H1 (cell line): ENCODE results near the gene TEN1.

Experiments used
- BCL11A ChIP-seq, 2 experiments: IDR thresholded peaks; one replicate each; pipeline ENCODE4 v1.6.1; 2011; ENCODE audit warnings: low read depth in 2 of 2, low read length in 2 of 2, mild to moderate bottlenecking in 2 of 2
- BRCA1 ChIP-seq: IDR thresholded peaks from 2 replicates; pipeline ENCODE4 v1.6.1; 2012; ENCODE audit warnings: low read depth, low read length, improper control_type of control experiment
- CTCF ChIP-seq, 3 experiments: IDR thresholded peaks; 1 replicate in 2 of 3; 2 replicates in 1 of 3; pipeline versions ENCODE4 v1.5.1 to v1.6.1; 2011; ENCODE audit warnings: low read length in 3 of 3, mild to moderate bottlenecking in 3 of 3, inconsistent platforms in 2 of 3, low read depth in 1 of 3, moderate library complexity in 1 of 3; ENCODE audit not compliant: insufficient read depth in 1 of 3; ENCODE audit errors: control extremely low read depth in 1 of 3
- POLR2AphosphoS5 ChIP-seq: IDR thresholded peaks from 2 replicates; pipeline ENCODE4 v1.6.1; 2011; ENCODE audit warnings: low read depth, low read length
- RNF2 ChIP-seq: fragments of 200-900, 300-1000 bp; sonication (generic); IDR thresholded peaks from 2 replicates; pipeline ENCODE4 v1.7.1; 2016; ENCODE audit warnings: borderline replicate concordance, low read depth, mild to moderate bottlenecking, antibody characterized with exemption, low read length; ENCODE audit not compliant: poor library complexity, severe bottlenecking; ENCODE audit errors: missing control alignments
- SIX5 ChIP-seq: IDR thresholded peaks from 2 replicates; pipeline ENCODE4 v1.6.1; 2011; ENCODE audit warnings: mild to moderate bottlenecking, low read depth, low read length
- TF ChIP-seq, protein P1 (sequence below): IDR thresholded peaks from 2 replicates; pipeline ENCODE4 v1.6.1; 2011; ENCODE audit warnings: low read length, improper control_type of control experiment

DNA sequence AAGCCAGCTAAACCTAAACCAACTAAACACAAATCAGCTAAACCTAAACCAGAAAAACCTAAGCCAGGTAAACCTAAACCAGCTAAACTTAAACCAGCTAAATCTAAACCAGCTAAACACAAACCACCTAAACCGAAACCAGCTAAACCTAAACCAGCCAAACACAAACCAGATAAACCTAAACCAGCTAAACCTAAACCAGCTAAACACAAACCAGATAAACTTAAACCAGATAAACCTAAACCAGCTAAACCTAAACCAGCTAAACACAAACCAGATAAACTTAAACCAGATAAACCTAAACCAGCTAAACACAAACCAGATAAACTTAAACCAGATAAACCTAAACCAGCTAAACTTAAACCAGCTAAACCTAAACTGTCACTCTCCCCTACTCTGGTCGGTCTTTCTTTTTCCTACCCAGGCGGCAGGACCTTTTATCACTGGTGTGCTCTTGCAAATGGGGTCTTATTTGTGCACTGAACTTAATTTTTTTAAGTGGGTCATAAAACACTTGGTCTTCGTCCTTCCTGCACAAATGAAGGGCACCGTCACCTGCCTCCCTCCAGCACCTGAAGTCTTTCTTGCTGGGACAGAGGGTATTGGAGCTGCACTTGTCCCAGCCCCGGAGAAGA is 40.9 kb downstream of the TEN1 start:
- no peak for TF ChIP-seq POLR2AphosphoS5
- no peak for TF ChIP-seq RNF2
- TF ChIP-seq, protein P1, sequence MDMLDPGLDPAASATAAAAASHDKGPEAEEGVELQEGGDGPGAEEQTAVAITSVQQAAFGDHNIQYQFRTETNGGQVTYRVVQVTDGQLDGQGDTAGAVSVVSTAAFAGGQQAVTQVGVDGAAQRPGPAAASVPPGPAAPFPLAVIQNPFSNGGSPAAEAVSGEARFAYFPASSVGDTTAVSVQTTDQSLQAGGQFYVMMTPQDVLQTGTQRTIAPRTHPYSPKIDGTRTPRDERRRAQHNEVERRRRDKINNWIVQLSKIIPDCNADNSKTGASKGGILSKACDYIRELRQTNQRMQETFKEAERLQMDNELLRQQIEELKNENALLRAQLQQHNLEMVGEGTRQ: no peak
- TF ChIP-seq CTCF (IDR thresholded peaks at IDR 0.05; ENCODE audit: control extremely low read depth in 1 of 3, insufficient read depth in 1 of 3, low read depth in 1 of 3, low read length in 3 of 3): no peak
- TF ChIP-seq BCL11A (IDR thresholded peaks at IDR 0.05; ENCODE audit: low read depth in 2 of 2, low read length in 2 of 2): no peak
- peak; percentile 88 for TF ChIP-seq BRCA1
- TF ChIP-seq SIX5: no peak
